ENCODE data around the gene RBM14. TPM values are rescaled to one million over a fixed set of nuclear protein-coding genes. Genes with fewer than 3 reads are reported as not detected.

RBM14 gene
- total and polyA plus RNA-seq, 5 donors from 2014 or later, result 56.7 to 233 (median 71.5) TPM

GRCh38 chr11:66652651-66653050, 36.2 kb downstream of the RBM14 start:
- Histone ChIP-seq H3K27me3 (ENCODE audit: control insufficient read depth, insufficient read depth, low read length) (no peaks in the 10 kb centered on the region), H3K27ac (ENCODE audit: insufficient read depth, low read length, poor library complexity, severe bottlenecking) (no peak overlapping the region), H3K9me3 (ENCODE audit: control insufficient read depth in 2 of 2, low read length in 2 of 2) (no peaks in the 10 kb centered on the region), H3K36me3 (ENCODE audit: control insufficient read depth, insufficient read depth, low read length) (peaks cover 45% of the 10 kb centered on the region), H3K4me3 (ENCODE audit: low read depth, low read length) (no peak overlapping the region), H3K4me1 (ENCODE audit: control insufficient read depth, insufficient read depth, low read length, poor library complexity, severe bottlenecking) (peaks cover 10% of the 10 kb centered on the region)
- ATAC-seq (ENCODE audit: low read depth in 2 of 2) (no peak), DNase-seq (no peak)
- H3K36me3 Mint-ChIP-seq, result peaks cover 27% of the 10 kb centered on the region
- H3K27me3 Mint-ChIP-seq, result no peaks in the 10 kb centered on the region
- peak overlapping the region in 2 of 3 donors; percentile 15 to 38 for H3K27ac Mint-ChIP-seq
- H3K4me3 Mint-ChIP-seq, result no peak overlapping the region
- H3K4me1 Mint-ChIP-seq, result peaks cover 7 to 48% (median 31%) of the 10 kb centered on the region in 4 donors
- no peaks in the 10 kb centered on the region for H3K9me3 Mint-ChIP-seq

GRCh38 chr11:66653123-66653522, 36.7 kb downstream of the RBM14 start:
- peaks cover 46% of the 10 kb centered on the region for H3K36me3 ChIP-seq (ENCODE audit: control insufficient read depth, insufficient read depth, low read length)

GRCh38 chr11:66659763-66660162, 43.3 kb downstream of the RBM14 start:
- Histone ChIP-seq H3K27ac (ENCODE audit: insufficient read depth, low read length, poor library complexity, severe bottlenecking) (no peak overlapping the region), H3K4me3 (ENCODE audit: low read depth, low read length) (no peak overlapping the region), H3K27me3 (ENCODE audit: control insufficient read depth, insufficient read depth, low read length) (no peaks in the 10 kb centered on the region), H3K9me3 (ENCODE audit: control insufficient read depth in 2 of 2, low read length in 2 of 2) (no peaks in the 10 kb centered on the region), H3K4me1 (ENCODE audit: control insufficient read depth, insufficient read depth, low read length, poor library complexity, severe bottlenecking) (no peaks in the 10 kb centered on the region), H3K36me3 (ENCODE audit: control insufficient read depth, insufficient read depth, low read length) (peaks cover 32% of the 10 kb centered on the region)
- H3K4me3 Mint-ChIP-seq, result peak overlapping the region in 1 of 4 donors; percentile 11
- no peak for DNase-seq
- peaks cover 5 to 32% (median 12%) of the 10 kb centered on the region in 4 donors for H3K4me1 Mint-ChIP-seq
- no peaks in the 10 kb centered on the region for H3K9me3 Mint-ChIP-seq
- ATAC-seq (ENCODE audit: low read depth in 2 of 2), result no peak
- H3K27me3 Mint-ChIP-seq, result no peaks in the 10 kb centered on the region
- H3K27ac Mint-ChIP-seq, result peak overlapping the region; percentile 5 to 65 (median 22)
- H3K36me3 Mint-ChIP-seq, result peaks cover 20% of the 10 kb centered on the region

More at GRCh38 chr11:66653123-66653522, 36.7 kb downstream of the RBM14 start:
- H3K27ac Mint-ChIP-seq, result peak overlapping the region in 2 of 3 donors; percentile 15 to 38
- H3K9me3 Mint-ChIP-seq, result no peaks in the 10 kb centered on the region
- Histone ChIP-seq H3K4me1 (ENCODE audit: control insufficient read depth, insufficient read depth, low read length, poor library complexity, severe bottlenecking) (peaks cover 10% of the 10 kb centered on the region), H3K9me3 (ENCODE audit: control insufficient read depth in 2 of 2, low read length in 2 of 2) (no peaks in the 10 kb centered on the region), H3K27ac (ENCODE audit: insufficient read depth, low read length, poor library complexity, severe bottlenecking) (no peak overlapping the region), H3K27me3 (ENCODE audit: control insufficient read depth, insufficient read depth, low read length) (no peaks in the 10 kb centered on the region), H3K4me3 (ENCODE audit: low read depth, low read length) (no peak overlapping the region)
- H3K36me3 Mint-ChIP-seq, result peaks cover 26% of the 10 kb centered on the region
- no peak for DNase-seq
- peaks cover 6 to 46% (median 29%) of the 10 kb centered on the region in 4 donors for H3K4me1 Mint-ChIP-seq
- H3K27me3 Mint-ChIP-seq, result no peaks in the 10 kb centered on the region
- H3K4me3 Mint-ChIP-seq, result peak overlapping the region in 1 of 4 donors; percentile 54
- no peak for ATAC-seq (ENCODE audit: low read depth in 2 of 2)

GRCh38 chr11:66663741-66664296, 47.4 kb downstream of the RBM14 start:
- no peak for ATAC-seq (ENCODE audit: low read depth in 2 of 2)
- no peaks in the 10 kb centered on the region for H3K27me3 Mint-ChIP-seq
- H3K27me3 ChIP-seq (ENCODE audit: control insufficient read depth, insufficient read depth, low read length), result no peaks in the 10 kb centered on the region
- H3K4me1 ChIP-seq (ENCODE audit: control insufficient read depth, insufficient read depth, low read length, poor library complexity, severe bottlenecking), result peaks cover 3% of the 10 kb centered on the region
- no peaks in the 10 kb centered on the region for H3K9me3 ChIP-seq (ENCODE audit: control insufficient read depth in 2 of 2, low read length in 2 of 2)
- H3K27ac Mint-ChIP-seq, result peak overlapping the region in 1 of 3 donors; percentile 77
- H3K4me3 ChIP-seq (ENCODE audit: low read depth, low read length), result no peak overlapping the region
- H3K36me3 Mint-ChIP-seq, result peaks cover 34% of the 10 kb centered on the region
- no peaks in the 10 kb centered on the region for H3K9me3 Mint-ChIP-seq
- H3K4me1 Mint-ChIP-seq, result peaks cover 17 to 59% (median 30%) of the 10 kb centered on the region in 4 donors
- no peak overlapping the region for H3K4me3 Mint-ChIP-seq
- no peak for DNase-seq
- no peak overlapping the region for H3K27ac ChIP-seq (ENCODE audit: insufficient read depth, low read length, poor library complexity, severe bottlenecking)
- peaks cover 61% of the 10 kb centered on the region for H3K36me3 ChIP-seq (ENCODE audit: control insufficient read depth, insufficient read depth, low read length)

GRCh38 chr11:66665369-66665768, 48.9 kb downstream of the RBM14 start:
- H3K36me3 Mint-ChIP-seq, result peaks cover 30% of the 10 kb centered on the region
- H3K4me3 Mint-ChIP-seq, result no peak overlapping the region
- no peak for DNase-seq
- Histone ChIP-seq H3K36me3 (ENCODE audit: control insufficient read depth, insufficient read depth, low read length) (peaks cover 55% of the 10 kb centered on the region), H3K9me3 (ENCODE audit: control insufficient read depth in 2 of 2, low read length in 2 of 2) (no peaks in the 10 kb centered on the region), H3K27me3 (ENCODE audit: control insufficient read depth, insufficient read depth, low read length) (no peaks in the 10 kb centered on the region), H3K27ac (ENCODE audit: insufficient read depth, low read length, poor library complexity, severe bottlenecking) (no peak overlapping the region), H3K4me1 (ENCODE audit: control insufficient read depth, insufficient read depth, low read length, poor library complexity, severe bottlenecking) (peaks cover 3% of the 10 kb centered on the region), H3K4me3 (ENCODE audit: low read depth, low read length) (no peak overlapping the region)
- peak overlapping the region in 2 of 3 donors; percentile 42 to 57 for H3K27ac Mint-ChIP-seq
- no peaks in the 10 kb centered on the region for H3K27me3 Mint-ChIP-seq
- H3K9me3 Mint-ChIP-seq, result no peaks in the 10 kb centered on the region
- ATAC-seq (ENCODE audit: low read depth in 2 of 2), result no peak
- peaks cover 17 to 60% (median 28%) of the 10 kb centered on the region in 4 donors for H3K4me1 Mint-ChIP-seq

GRCh38 chr11:66670816-66671215, 54.4 kb downstream of the RBM14 start:
- peaks cover 19 to 67% (median 37%) of the 10 kb centered on the region in 4 donors for H3K4me1 Mint-ChIP-seq

GRCh38 chr11:66674964-66675602, 58.7 kb downstream of the RBM14 start:
- peaks cover 26 to 60% (median 36%) of the 10 kb centered on the region in 4 donors for H3K4me1 Mint-ChIP-seq
- Histone ChIP-seq H3K4me1 (ENCODE audit: control insufficient read depth, insufficient read depth, low read length, poor library complexity, severe bottlenecking) (peaks cover 35% of the 10 kb centered on the region), H3K27me3 (ENCODE audit: control insufficient read depth, insufficient read depth, low read length) (no peaks in the 10 kb centered on the region), H3K27ac (ENCODE audit: insufficient read depth, low read length, poor library complexity, severe bottlenecking) (no peak overlapping the region), H3K36me3 (ENCODE audit: control insufficient read depth, insufficient read depth, low read length) (no peaks in the 10 kb centered on the region), H3K4me3 (ENCODE audit: low read depth, low read length) (no peak overlapping the region), H3K9me3 (ENCODE audit: control insufficient read depth in 2 of 2, low read length in 2 of 2) (no peaks in the 10 kb centered on the region)
- no peak for ATAC-seq (ENCODE audit: low read depth in 2 of 2)
- peak overlapping the region; percentile 24 to 76 (median 42) for H3K4me3 Mint-ChIP-seq
- no peaks in the 10 kb centered on the region for H3K36me3 Mint-ChIP-seq
- DNase-seq, result no peak
- H3K27me3 Mint-ChIP-seq, result no peaks in the 10 kb centered on the region
- H3K9me3 Mint-ChIP-seq, result no peaks in the 10 kb centered on the region
- H3K27ac Mint-ChIP-seq, result peak overlapping the region in 2 of 3 donors; percentile 17 to 83

More at GRCh38 chr11:66670816-66671215, 54.4 kb downstream of the RBM14 start:
- no peak overlapping the region for H3K27ac ChIP-seq (ENCODE audit: insufficient read depth, low read length, poor library complexity, severe bottlenecking)
- H3K9me3 ChIP-seq (ENCODE audit: control insufficient read depth in 2 of 2, low read length in 2 of 2), result no peaks in the 10 kb centered on the region
- peaks cover 32% of the 10 kb centered on the region for H3K36me3 ChIP-seq (ENCODE audit: control insufficient read depth, insufficient read depth, low read length)
- H3K27ac Mint-ChIP-seq, result peak overlapping the region in 2 of 3 donors; percentile 50 to 82
- H3K9me3 Mint-ChIP-seq, result no peaks in the 10 kb centered on the region
- H3K4me3 ChIP-seq (ENCODE audit: low read depth, low read length), result no peak overlapping the region
- no peak overlapping the region for H3K4me3 Mint-ChIP-seq
- ATAC-seq (ENCODE audit: low read depth in 2 of 2) (no peak), DNase-seq (no peak)
- peaks cover 16% of the 10 kb centered on the region for H3K36me3 Mint-ChIP-seq
- H3K27me3 ChIP-seq (ENCODE audit: control insufficient read depth, insufficient read depth, low read length), result no peaks in the 10 kb centered on the region
- H3K4me1 ChIP-seq (ENCODE audit: control insufficient read depth, insufficient read depth, low read length, poor library complexity, severe bottlenecking), result peaks cover 18% of the 10 kb centered on the region
- H3K27me3 Mint-ChIP-seq, result no peaks in the 10 kb centered on the region

Data from CD4-positive, CD25-positive, alpha-beta regulatory T cell (primary cell).